Measurements from ENCODE around the gene KIAA0232. TPM values are rescaled to one million over a fixed set of nuclear protein-coding genes. Genes with fewer than 3 reads are reported as not detected.

Gene KIAA0232
- total and polyA plus RNA-seq, 9 of the 15 experiments (the other 6 are each of a cell fraction or from before 2014, with no cell fraction given), result 3.5 to 17.4 (median 13.0) TPM

GRCh38 chr4:6783111-6783981 is 819 bp downstream of the KIAA0232 start (continued):
- no peak for TF ChIP-seq TSHZ1 (CRISPR knock-in tag; IDR thresholded peaks at IDR 0.05)
- TF ChIP-seq POLR2AphosphoS2 (IDR thresholded peaks at IDR 0.05; ENCODE audit: low read length), result no peak
- no peak for TF ChIP-seq BRD9 (IDR thresholded peaks at IDR 0.05; ENCODE audit: low read depth, partially characterized antibody)
- TF ChIP-seq ZFX (CRISPR knock-in tag; IDR thresholded peaks at IDR 0.05), result peak; percentile 90
- TF ChIP-seq THAP12 (CRISPR knock-in tag; IDR thresholded peaks at IDR 0.05), result 0 out of 2 replicates have a peak, but pooled peaks have one; percentile 31
- TF ChIP-seq BCOR (IDR thresholded peaks at IDR 0.05), result no peak
- no peak for TF ChIP-seq ZHX1 (conservative IDR thresholded peaks at IDR 0.05; ENCODE audit: low read length)
- no peak for TF ChIP-seq SMARCB1 (IDR thresholded peaks at IDR 0.05; ENCODE audit: insufficient read length, low read depth)
- no peak for TF ChIP-seq KLF1 (tag; IDR thresholded peaks at IDR 0.05)
- 0 out of 2 replicates have a peak, but pooled peaks have one; percentile 10 for TF ChIP-seq EP300 (IDR thresholded peaks at IDR 0.05; ENCODE audit: low read length)
- TF ChIP-seq KDM1A (IDR thresholded peaks at IDR 0.05), result no peak
- peak in 2 of 3 experiments; percentile 40 to 59 for TF ChIP-seq YY1 (IDR thresholded peaks at IDR 0.05; ENCODE audit: borderline replicate concordance in 1 of 3, control insufficient read depth in 1 of 3, extremely low read depth in 1 of 3, insufficient read depth in 3 of 3, insufficient read length in 1 of 3, insufficient replicate concordance in 2 of 3, low read depth in 1 of 3, low read length in 2 of 3)
- TF ChIP-seq ZNF253 (CRISPR knock-in tag; conservative IDR thresholded peaks at IDR 0.05), result no peak
- no peak for TF ChIP-seq ZKSCAN1 (IDR thresholded peaks at IDR 0.05; ENCODE audit: low read depth, low read length)

All from K562 (cell line).